HepG2 (cell line): ENCODE results near the gene PLD1. TPM values are rescaled to one million over a fixed set of nuclear protein-coding genes. Genes with fewer than 3 reads are reported as not detected.

Experiments
- ATAC-seq: fragments of 200-7000 bp; cut with Tn5 transposase; 3 replicates; pipeline ENCODE4 v1.9.1; 2020; ENCODE audit warnings: mild to moderate bottlenecking, moderate library complexity
- BruUV-seq: library from RNA; stranded (reverse); fragments of 400-500 nt; replicated peaks from 2 replicates; lab custom pipeline; 2021; lab: Mats Ljungman, UMichigan
- CTCF ChIA-PET: fragments of 300-600 bp; formaldehyde crosslinking; extraction: SDS; loops from one replicate; lab custom pipeline; 2021; ENCODE audit warnings: low total read pairs, inconsistent platforms, low intra/inter-chr PET ratio; lab: Yijun Ruan, JAX
- POLR2A ChIA-PET: fragments of 350-600 bp; sonication (Branson Sonifier 250); formaldehyde crosslinking; loops from one replicate; lab custom pipeline; 2020; ENCODE audit warnings: antibody characterized with exemption, inconsistent platforms; lab: Yijun Ruan, JAX
- DNase-seq: peaks from one replicate; pipeline ENCODE4 v3.0.0-alpha.2; 2015; ENCODE audit warnings: low spot score
- FAIRE-seq: peaks from 3 replicates; lab custom pipeline; 2011; peaks lifted over from hg19 to GRCh38; lab: Jason Lieb, UNC
- H2AFZ ChIP-seq: one replicate; pipeline ENCODE4 v1.6.1; 2011; ENCODE audit warnings: low read length, inconsistent platforms
- H3K27ac ChIP-seq: fragments of 300-600 bp; 3 replicates; pipeline ENCODE4 v1.8.0; 2011; ENCODE audit warnings: mixed run types, mild to moderate bottlenecking, mixed read lengths, low read length, inconsistent platforms; ENCODE audit not compliant: insufficient read depth; ENCODE audit errors: extremely low read length
- H3K27me3 ChIP-seq, 2 experiments: fragments of 200-600 bp in 1 of 2; 2 replicates in 1 of 2; 3 replicates in 1 of 2; pipeline versions ENCODE4 v1.6.0 to v1.8.0; 2011; ENCODE audit warnings: low read length in 2 of 2, mild to moderate bottlenecking in 2 of 2, moderate library complexity in 2 of 2, inconsistent platforms in 1 of 2; ENCODE audit not compliant: insufficient read depth in 2 of 2, control insufficient read depth in 1 of 2
- H3K36me3 ChIP-seq, 2 experiments: fragments of 200-600 bp in 1 of 2; replicated peaks in 1 of 2; 2 replicates in 1 of 2; 3 replicates in 1 of 2; pipeline versions ENCODE4 v1.5.1 to v1.8.0; 2011; ENCODE audit warnings: low read length in 2 of 2, inconsistent platforms in 1 of 2; ENCODE audit not compliant: insufficient read depth in 2 of 2, control insufficient read depth in 1 of 2
- H3K4me1 ChIP-seq: 2 replicates; pipeline ENCODE4 v1.5.1; 2012; ENCODE audit warnings: low read length, inconsistent platforms; ENCODE audit not compliant: insufficient read depth
- H3K4me2 ChIP-seq: 2 replicates; pipeline ENCODE4 v1.6.0; 2011; ENCODE audit warnings: low read depth, low read length, inconsistent platforms
- H3K4me3 ChIP-seq, 3 experiments: fragments of 200-600 bp in 1 of 3; sonication (generic), shearing (Covaris generic) in 1 of 3; replicated peaks in 1 of 3; 2 replicates each; pipeline ENCODE4 v1.5.1; 2011 to 2016; ENCODE audit warnings: low read length in 3 of 3, inconsistent platforms in 2 of 3, low read depth in 2 of 3, mild to moderate bottlenecking in 2 of 3, control low read depth in 1 of 3, mixed read lengths in 1 of 3; ENCODE audit not compliant: insufficient read depth in 1 of 3
- H3K79me2 ChIP-seq: one replicate; pipeline ENCODE4 v1.6.1; 2011; ENCODE audit warnings: low read length, inconsistent platforms; ENCODE audit not compliant: insufficient read depth
- H3K9ac ChIP-seq: 2 replicates; pipeline ENCODE4 v1.6.0; 2011; ENCODE audit warnings: mild to moderate bottlenecking, low read depth, low read length, inconsistent platforms; ENCODE audit not compliant: insufficient read depth
- H3K9me3 ChIP-seq: 2 replicates; pipeline ENCODE4 v1.5.1; 2012; ENCODE audit warnings: mild to moderate bottlenecking, low read length
- H4K20me1 ChIP-seq: 2 replicates; pipeline ENCODE4 v1.6.0; 2011; ENCODE audit warnings: inconsistent platforms, mild to moderate bottlenecking, low read length, moderate library complexity; ENCODE audit not compliant: insufficient read depth
- BRCA1 ChIP-seq: sonication (generic); formaldehyde crosslinking; IDR thresholded peaks from 2 replicates; pipeline ENCODE4 v1.4.0; 2020; ENCODE audit warnings: missing genetic modification reagents
- CBX1 ChIP-seq: IDR thresholded peaks from one replicate; pipeline ENCODE4 v1.6.1; 2016; ENCODE audit warnings: antibody characterized with exemption, low read depth
- HNRNPUL1 ChIP-seq: fragments of 200-400 bp; formaldehyde crosslinking; IDR thresholded peaks from 2 replicates; pipeline ENCODE4 v1.6.1; 2017; ENCODE audit warnings: low read depth, mild to moderate bottlenecking, low read length, moderate library complexity
- IKZF1 ChIP-seq: fragments of 450-650 bp; IDR thresholded peaks from 2 replicates; pipeline ENCODE4 v1.7.1; 2016
- MIER3 ChIP-seq: IDR thresholded peaks from 2 replicates; pipeline ENCODE4 v1.6.1; 2016; ENCODE audit warnings: missing compliant biosample characterization, borderline replicate concordance
- MTA3 ChIP-seq: sonication (generic); formaldehyde crosslinking; IDR thresholded peaks from 2 replicates; pipeline ENCODE4 v1.4.0; 2020; ENCODE audit warnings: missing genetic modification reagents
- NONO ChIP-seq, 2 experiments: fragments of 450-650 bp in 1 of 2; sonication (generic) in 1 of 2; formaldehyde crosslinking in 1 of 2; IDR thresholded peaks in 1 of 2; conservative IDR thresholded peaks in 1 of 2; 2 replicates each; pipeline versions ENCODE4 v1.6.1 to v1.8.0; 2017 to 2022; ENCODE audit warnings: mild to moderate bottlenecking in 1 of 2, missing genetic modification reagents in 1 of 2, moderate library complexity in 1 of 2
- SAP130 ChIP-seq: IDR thresholded peaks from 2 replicates; pipeline ENCODE4 v1.6.1; 2016; ENCODE audit warnings: low read depth
- SRF ChIP-seq: IDR thresholded peaks from 2 replicates; pipeline ENCODE4 v1.6.1; 2011; ENCODE audit warnings: mild to moderate bottlenecking, low read depth, low read length, moderate library complexity
- SRSF9 ChIP-seq: fragments of 200-400 bp; formaldehyde crosslinking; IDR thresholded peaks from 2 replicates; pipeline ENCODE4 v1.6.1; 2018; ENCODE audit warnings: borderline replicate concordance, mild to moderate bottlenecking, low read depth, low read length; ENCODE audit not compliant: insufficient read depth, poor library complexity, severe bottlenecking
- ZNF24 ChIP-seq: fragments of 450-650 bp; IDR thresholded peaks from 2 replicates; pipeline ENCODE4 v1.6.1; 2017; ENCODE audit warnings: antibody characterized with exemption, mild to moderate bottlenecking
- ZNF282 ChIP-seq: fragments of 450-650 bp; IDR thresholded peaks from 2 replicates; pipeline ENCODE4 v1.6.1; 2018; ENCODE audit not compliant: partially characterized antibody
- ZNF326 ChIP-seq: sonication (generic); formaldehyde crosslinking; IDR thresholded peaks from 2 replicates; pipeline ENCODE4 v1.4.0; 2020; ENCODE audit warnings: missing genetic modification reagents, borderline replicate concordance
- ZNF510 ChIP-seq: sonication (generic); formaldehyde crosslinking; IDR thresholded peaks from 2 replicates; pipeline ENCODE4 v1.4.0; 2020; ENCODE audit warnings: low read depth, mild to moderate bottlenecking, missing genetic modification reagents
- WGBS: methylation state at CpG from one replicate; pipeline ENCODE4 v1.1.6; 2017; ENCODE audit warnings: low lambda C conversion rate; 5-methylcytosine and 5-hydroxymethylcytosine counted together
- in situ Hi-C: cut with HindIII; loops from 2 replicates; pipeline ENCODE4 v1.10.0; 2017; ENCODE audit warnings: low pct_unique_long_range_greater_than_20kb; ENCODE audit not compliant: extremely low pct_ligation_motif_present
- intact Hi-C: fragments of 100-400 bp; cut with micrococcal nuclease; formaldehyde crosslinking; loops from one replicate; pipeline ENCODE4 v1.10.0; 2022; ENCODE audit not compliant: unreplicated experiment
- polyA plus RNA-seq, 8 experiments: library from polyadenylated mRNA; depleted of rRNA in 3 of 8; stranded (reverse) in 7 of 8; unstranded in 1 of 8; fragments of >200 nt; fragmentation: Illumina TruSeq in 4 of 8; extraction: Trizol in 4 of 8; gene quantifications; 2 replicates each; pipeline versions ENCODE4 v1.2.1 to v1.2.3, GENCODE V29; 2011 to 2016; ENCODE audit warnings: low read depth in 4 of 8, missing spikeins in 1 of 8, mixed read lengths in 1 of 8; ENCODE audit not compliant: insufficient read depth in 1 of 8
- total RNA-seq, 5 experiments: library from RNA; depleted of rRNA; stranded (reverse); fragments of >200 nt; fragmentation: Illumina TruSeq; extraction: Trizol; gene quantifications; 2 replicates each; pipeline ENCODE4 v1.2.3, GENCODE V29; 2016; ENCODE audit warnings: low read depth in 1 of 5
- TF ChIP-seq, protein P1 (sequence below): sonication (generic); formaldehyde crosslinking; IDR thresholded peaks from 2 replicates; pipeline ENCODE4 v1.8.1; 2023; ENCODE audit warnings: mild to moderate bottlenecking, missing genetic modification reagents
- TF ChIP-seq, protein P2 (sequence below): IDR thresholded peaks from 2 replicates; pipeline ENCODE4 v1.6.1; 2016; ENCODE audit warnings: missing compliant biosample characterization, missing genetic modification reagents, borderline replicate concordance

PLD1 gene
- total and polyA plus RNA-seq, 2 of the 13 experiments (the other 11 are each of a cell fraction or from before 2014, with no cell fraction given): 27.1 to 59.4 TPM

GRCh38 chr3:171711461-171712170 is 98.7 kb downstream of the PLD1 start:
- CTCF ChIA-PET: no interaction called here
- POLR2A ChIA-PET: no interaction called here

More at GRCh38 chr3:171711461-171712170, 98.7 kb downstream of the PLD1 start:
- no peak for DNase-seq
- H2AFZ ChIP-seq: no peak overlapping the region
- TF ChIP-seq, protein P1, sequence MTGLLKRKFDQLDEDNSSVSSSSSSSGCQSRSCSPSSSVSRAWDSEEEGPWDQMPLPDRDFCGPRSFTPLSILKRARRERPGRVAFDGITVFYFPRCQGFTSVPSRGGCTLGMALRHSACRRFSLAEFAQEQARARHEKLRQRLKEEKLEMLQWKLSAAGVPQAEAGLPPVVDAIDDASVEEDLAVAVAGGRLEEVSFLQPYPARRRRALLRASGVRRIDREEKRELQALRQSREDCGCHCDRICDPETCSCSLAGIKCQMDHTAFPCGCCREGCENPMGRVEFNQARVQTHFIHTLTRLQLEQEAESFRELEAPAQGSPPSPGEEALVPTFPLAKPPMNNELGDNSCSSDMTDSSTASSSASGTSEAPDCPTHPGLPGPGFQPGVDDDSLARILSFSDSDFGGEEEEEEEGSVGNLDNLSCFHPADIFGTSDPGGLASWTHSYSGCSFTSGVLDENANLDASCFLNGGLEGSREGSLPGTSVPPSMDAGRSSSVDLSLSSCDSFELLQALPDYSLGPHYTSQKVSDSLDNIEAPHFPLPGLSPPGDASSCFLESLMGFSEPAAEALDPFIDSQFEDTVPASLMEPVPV (CRISPR knock-in tag): no peak
- TF ChIP-seq, protein P2, sequence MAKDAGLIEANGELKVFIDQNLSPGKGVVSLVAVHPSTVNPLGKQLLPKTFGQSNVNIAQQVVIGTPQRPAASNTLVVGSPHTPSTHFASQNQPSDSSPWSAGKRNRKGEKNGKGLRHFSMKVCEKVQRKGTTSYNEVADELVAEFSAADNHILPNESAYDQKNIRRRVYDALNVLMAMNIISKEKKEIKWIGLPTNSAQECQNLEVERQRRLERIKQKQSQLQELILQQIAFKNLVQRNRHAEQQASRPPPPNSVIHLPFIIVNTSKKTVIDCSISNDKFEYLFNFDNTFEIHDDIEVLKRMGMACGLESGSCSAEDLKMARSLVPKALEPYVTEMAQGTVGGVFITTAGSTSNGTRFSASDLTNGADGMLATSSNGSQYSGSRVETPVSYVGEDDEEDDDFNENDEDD: no peak
- TF ChIP-seq NONO (IDR thresholded peaks at IDR 0.05) (no peak), NONO (CRISPR knock-in tag; conservative IDR thresholded peaks at IDR 0.05) (no peak), BRCA1 (CRISPR knock-in tag) (no peak), CBX1 (no peak), IKZF1 (no peak), ZNF326 (no peak), SAP130 (CRISPR knock-in tag) (no peak), SRSF9 (no peak), MTA3 (no peak), MIER3 (no peak), HNRNPUL1 (no peak), SRF (no peak), ZNF510 (no peak), ZNF24 (no peak), ZNF282 (no peak)
- no peak overlapping the region for H3K9ac ChIP-seq
- H3K79me2 ChIP-seq: no peaks in the 10 kb centered on the region
- H3K4me1 ChIP-seq: peaks cover 16% of the 10 kb centered on the region; the same call in 1 of the 2 replicates
- no peak for ATAC-seq
- no peaks in the 10 kb centered on the region for H3K27me3 ChIP-seq
- in situ Hi-C loops (no loop called here), intact Hi-C loops (no loop called here)
- no peak overlapping the region for H3K4me3 ChIP-seq
- H3K36me3 ChIP-seq: peaks cover 19 to 63% of the 10 kb centered on the region in 2 experiments
- 82% methylated on average over 3 of the region's 3 CpGs for WGBS
- BruUV-seq: no TSS peak
- no peaks in the 10 kb centered on the region for H4K20me1 ChIP-seq
- H3K9me3 ChIP-seq: peaks cover 12% of the 10 kb centered on the region; the same call in 1 of the 2 replicates
- no peak overlapping the region for H3K4me2 ChIP-seq
- FAIRE-seq: no peak
- H3K27ac ChIP-seq: no peak overlapping the region
